ENCODE results near the gene HHATL. TPM values are rescaled to one million over a fixed set of nuclear protein-coding genes. Genes with fewer than 3 reads are reported as not detected.

Gene HHATL
- total and polyA plus RNA-seq, 10 of the 15 experiments (the other 5 are each of a cell fraction or from before 2014, with no cell fraction given) = not detected

- TF ChIP-seq TCF3 (IDR thresholded peaks at IDR 0.05; ENCODE audit: borderline replicate concordance, insufficient read depth, low read depth, low read length) (no peak), CUX1 (IDR thresholded peaks at IDR 0.05; ENCODE audit: insufficient replicate concordance, low read depth, low read length) (no peak), CEBPZ (IDR thresholded peaks at IDR 0.05; ENCODE audit: low read depth, low read length) (no peak)
These were observed 6.1 kb upstream of the HHATL start (continued) for GRCh38 chr3:42708611-42709151.
